Measurements from ENCODE around the gene KCTD10.

Gene KCTD10

DNA sequence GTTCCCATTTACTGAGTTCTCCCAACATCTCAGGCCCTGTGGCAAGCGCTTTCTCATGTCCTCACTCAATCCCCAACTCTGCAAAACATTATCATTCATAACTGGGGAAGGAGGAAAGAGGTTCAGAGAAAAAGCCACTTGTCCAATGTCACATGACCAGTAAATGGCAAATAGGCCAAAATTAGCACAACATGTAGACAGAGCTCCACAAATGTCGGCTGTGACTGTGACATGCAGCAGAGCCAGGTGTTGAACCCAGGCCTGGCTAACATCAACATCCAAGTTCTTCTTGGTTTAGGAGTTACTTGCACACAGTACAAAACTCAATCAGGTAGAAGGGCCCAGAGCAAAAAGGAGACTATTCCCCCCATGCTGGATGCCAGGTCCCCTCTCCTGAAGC, 10.8 kb downstream of the KCTD10 start:
- TF ChIP-seq, protein P1, sequence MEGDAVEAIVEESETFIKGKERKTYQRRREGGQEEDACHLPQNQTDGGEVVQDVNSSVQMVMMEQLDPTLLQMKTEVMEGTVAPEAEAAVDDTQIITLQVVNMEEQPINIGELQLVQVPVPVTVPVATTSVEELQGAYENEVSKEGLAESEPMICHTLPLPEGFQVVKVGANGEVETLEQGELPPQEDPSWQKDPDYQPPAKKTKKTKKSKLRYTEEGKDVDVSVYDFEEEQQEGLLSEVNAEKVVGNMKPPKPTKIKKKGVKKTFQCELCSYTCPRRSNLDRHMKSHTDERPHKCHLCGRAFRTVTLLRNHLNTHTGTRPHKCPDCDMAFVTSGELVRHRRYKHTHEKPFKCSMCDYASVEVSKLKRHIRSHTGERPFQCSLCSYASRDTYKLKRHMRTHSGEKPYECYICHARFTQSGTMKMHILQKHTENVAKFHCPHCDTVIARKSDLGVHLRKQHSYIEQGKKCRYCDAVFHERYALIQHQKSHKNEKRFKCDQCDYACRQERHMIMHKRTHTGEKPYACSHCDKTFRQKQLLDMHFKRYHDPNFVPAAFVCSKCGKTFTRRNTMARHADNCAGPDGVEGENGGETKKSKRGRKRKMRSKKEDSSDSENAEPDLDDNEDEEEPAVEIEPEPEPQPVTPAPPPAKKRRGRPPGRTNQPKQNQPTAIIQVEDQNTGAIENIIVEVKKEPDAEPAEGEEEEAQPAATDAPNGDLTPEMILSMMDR (IDR thresholded peaks at IDR 0.05; ENCODE audit: insufficient read depth, low read length, missing control alignments), result no peak
- DNase-seq (ENCODE audit: low read depth, low spot score), result no peak
- POLR2A ChIA-PET, result no interaction called here
- H3K4me3 ChIP-seq (ENCODE audit: low read depth, low read length), result no peak overlapping the region
- CTCF ChIA-PET, result interaction anchor here (1.1 to 2.2 kb wide), 6 partner anchors 9 to 434 kb away, joined by 3 to 6 read pairs (median 4); no protein-coding TSS in a partner anchor

DNA sequence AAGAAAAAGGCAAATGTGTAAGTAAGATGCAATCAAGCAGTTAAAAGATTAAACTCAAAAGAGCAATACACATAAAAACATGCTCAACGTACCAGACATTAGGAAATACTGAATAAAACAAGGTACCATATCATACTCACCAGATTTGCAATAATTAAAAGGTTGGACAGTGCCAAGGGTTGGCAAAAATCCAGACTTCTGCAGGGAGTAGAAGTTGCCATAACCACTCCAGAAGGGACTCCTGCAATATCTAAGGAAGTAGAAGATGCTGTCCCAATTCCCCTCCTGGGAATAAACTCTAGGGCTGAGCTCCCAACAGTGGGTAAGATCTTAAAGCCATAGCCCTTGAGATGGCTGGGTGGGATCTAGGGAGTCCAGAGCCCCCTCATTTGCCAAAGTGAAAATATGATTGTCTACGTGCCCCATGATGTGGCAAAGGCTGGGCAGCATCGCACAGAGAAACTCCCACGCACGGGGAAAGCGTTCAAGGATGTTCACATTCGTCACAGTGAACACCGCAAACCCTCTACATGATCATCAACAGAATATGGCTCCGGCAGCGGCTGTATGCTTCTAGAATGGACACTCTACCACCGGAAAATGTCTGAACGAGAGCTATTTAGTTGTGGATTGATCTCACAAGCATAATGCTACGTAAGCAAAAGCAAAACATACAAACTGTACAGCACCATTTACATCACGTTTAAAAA, 12.3 kb downstream of the KCTD10 start:
- H3K4me3 ChIP-seq (ENCODE audit: low read depth, low read length), result no peak overlapping the region
- TF ChIP-seq, protein P1 (IDR thresholded peaks at IDR 0.05; ENCODE audit: insufficient read depth, low read length, missing control alignments), result no peak
- DNase-seq (ENCODE audit: low read depth, low spot score), result no peak
- POLR2A ChIA-PET, result interaction anchor here (3.9 kb wide), 1 partner anchor 13 kb away, joined by 23 read pairs; the partner anchor contains the start of genes KCTD10 and UBE3B
- CTCF ChIA-PET, result interaction anchor here (1.0 to 2.2 kb wide), 4 partner anchors 11 to 37 kb away, joined by 3 to 6 read pairs (median 5); no protein-coding TSS in a partner anchor

DNA sequence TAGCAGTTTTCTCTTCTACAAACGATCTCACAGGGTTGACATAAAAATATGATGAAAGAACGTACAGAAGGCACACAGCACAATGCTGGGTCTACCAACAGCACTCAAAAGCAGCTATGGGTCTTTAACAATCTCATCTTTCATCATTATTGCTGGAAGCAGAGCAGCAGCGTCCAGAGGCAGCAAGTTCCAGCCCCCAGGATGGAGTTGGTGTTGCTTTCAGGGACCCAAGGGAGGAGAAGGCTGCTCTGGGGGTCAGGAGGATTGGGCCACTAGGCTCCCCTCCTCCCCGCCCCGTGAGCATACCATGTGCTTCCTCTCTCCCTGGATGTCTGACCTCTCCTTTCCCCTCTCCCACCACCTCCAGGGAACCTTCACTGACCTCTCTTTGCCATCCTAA, 13.3 kb downstream of the KCTD10 start:
- DNase-seq (ENCODE audit: low read depth, low spot score), result no peak
- POLR2A ChIA-PET, result interaction anchor here (0.6 to 4.0 kb wide), 6 partner anchors 9 to 733 kb away, joined by 5 to 32 read pairs (median 12); partner anchors contain the start of genes KCTD10 and UBE3B
- TF ChIP-seq, protein P1 (IDR thresholded peaks at IDR 0.05; ENCODE audit: insufficient read depth, low read length, missing control alignments), result no peak
- CTCF ChIA-PET, result interaction anchor here (1.2 to 3.2 kb wide), 4 partner anchors 9 to 35 kb away, joined by 3 to 16 read pairs (median 4); partner anchors contain the start of genes KCTD10 and UBE3B
- peak overlapping the region; percentile 40 for H3K4me3 ChIP-seq (ENCODE audit: low read depth, low read length)

DNA sequence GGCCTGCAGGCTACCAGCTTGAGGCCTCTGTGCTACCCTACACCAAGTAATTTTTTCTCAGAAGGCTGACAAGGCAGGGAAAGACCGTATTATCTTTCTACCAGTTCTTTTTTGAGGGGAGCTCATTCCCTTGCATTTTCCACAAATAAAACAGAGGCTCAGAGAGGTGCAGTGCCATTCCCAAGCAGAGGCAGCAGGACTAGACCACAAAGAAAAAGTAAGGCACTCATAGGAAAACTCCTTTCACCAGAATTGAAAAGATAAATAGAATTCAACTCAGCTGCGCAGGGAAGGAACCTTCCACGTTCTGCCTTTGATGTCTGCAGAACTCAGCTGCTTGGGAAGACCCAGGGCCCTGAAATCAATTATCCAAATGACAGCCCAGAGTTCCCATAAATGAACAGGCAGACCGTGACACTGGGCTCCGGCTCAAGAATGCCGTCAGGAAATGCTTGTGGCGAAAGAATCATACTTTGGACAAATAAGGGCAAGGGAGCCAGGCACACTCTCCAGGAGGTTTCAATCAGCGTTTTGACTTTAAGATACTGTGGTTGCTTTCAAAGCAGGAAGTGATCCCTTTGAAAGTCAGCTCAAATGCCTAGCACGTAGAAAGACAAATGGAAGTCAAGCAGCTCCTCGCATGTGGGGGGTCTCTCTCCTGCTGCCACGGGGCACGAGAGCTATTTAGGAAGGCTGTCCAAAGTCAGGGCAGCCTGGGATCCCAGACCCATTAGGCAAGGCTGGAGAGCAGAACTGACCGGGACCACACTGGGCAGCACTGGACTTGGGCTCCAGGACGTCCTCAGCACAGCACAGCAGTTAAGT, 14.0 kb downstream of the KCTD10 start:
- ChIA-PET CTCF (interaction anchor here (0.5 to 3.2 kb wide), 10 partner anchors 9 to 149 kb away, joined by 3 to 16 read pairs (median 4); partner anchors contain the start of genes KCTD10 and UBE3B), POLR2A (interaction anchor here (0.6 to 4.0 kb wide), 10 partner anchors 9 to 732 kb away, joined by 3 to 32 read pairs (median 8); partner anchors contain the start of genes KCTD10 and UBE3B)

DNA sequence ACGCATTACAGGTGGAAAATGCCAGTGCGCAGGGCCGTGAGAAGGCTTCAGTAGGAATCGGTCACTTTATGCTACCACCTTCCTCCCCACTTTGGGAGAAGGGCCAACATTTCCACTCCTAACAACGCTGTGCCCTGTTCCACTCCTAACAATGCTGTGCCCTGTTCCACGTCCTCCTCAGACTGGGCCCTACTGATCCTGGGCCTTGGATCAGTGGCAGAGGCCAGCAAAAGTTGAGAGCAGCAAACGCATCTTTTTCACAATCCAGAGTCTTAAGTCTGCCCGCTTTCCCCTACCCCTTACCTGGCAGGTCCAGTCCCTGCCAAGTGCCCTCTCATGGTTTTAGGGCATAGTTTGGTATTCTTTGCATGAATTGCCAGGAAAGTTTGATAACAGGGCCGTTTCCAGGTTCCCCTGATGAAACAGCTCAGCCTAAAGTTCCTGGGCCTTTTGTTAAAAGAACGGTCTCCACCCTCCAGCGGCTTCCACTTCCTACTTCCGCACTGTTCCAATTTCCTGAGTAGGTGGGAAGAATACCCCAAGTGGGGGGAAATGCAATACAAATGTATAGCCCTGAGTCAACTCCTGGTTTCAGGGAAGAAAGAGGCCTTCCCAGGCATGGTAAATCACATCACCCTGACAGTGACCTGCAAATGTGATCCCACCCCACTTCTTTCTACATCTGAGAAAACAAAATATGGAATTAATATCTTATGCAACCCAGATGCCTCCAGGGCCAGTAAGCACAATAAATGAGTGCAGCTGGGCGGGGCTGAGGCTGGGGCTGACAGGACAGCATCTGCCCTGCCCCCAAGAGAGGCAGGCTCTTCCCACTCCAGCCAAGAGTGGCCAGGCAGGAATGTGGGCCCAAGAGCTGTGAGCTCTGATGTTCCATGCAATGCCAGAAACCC, 15.0 kb downstream of the KCTD10 start:
- ChIA-PET POLR2A (interaction anchor here (0.9 to 4.0 kb wide), 7 partner anchors 10 to 19 kb away, joined by 3 to 32 read pairs (median 8); partner anchors contain the start of genes KCTD10 and UBE3B), CTCF (interaction anchor here (0.5 to 3.2 kb wide), 11 partner anchors 9 to 150 kb away, joined by 3 to 16 read pairs (median 5); partner anchors contain the start of genes KCTD10 and UBE3B)
- peak; percentile 94 for DNase-seq (ENCODE audit: low read depth, low spot score)
- TF ChIP-seq, protein P1 (IDR thresholded peaks at IDR 0.05; ENCODE audit: insufficient read depth, low read length, missing control alignments), result no peak
- no peak overlapping the region; the same call in 1 of the 2 replicates for H3K4me3 ChIP-seq (ENCODE audit: low read depth, low read length)

More for the DNA sequence above, 14.0 kb downstream of the KCTD10 start:
- peak; percentile 97 for DNase-seq (ENCODE audit: low read depth, low spot score)
- peak overlapping the region; percentile 40 for H3K4me3 ChIP-seq (ENCODE audit: low read depth, low read length)
- TF ChIP-seq, protein P1 (IDR thresholded peaks at IDR 0.05; ENCODE audit: insufficient read depth, low read length, missing control alignments), result no peak

Data from AG04449 (cell line).